HepG2 (cell line): ENCODE results near the gene ACOT6. TPM values are rescaled to one million over a fixed set of nuclear protein-coding genes. Genes with fewer than 3 reads are reported as not detected.

Experiments used
- ATAC-seq: fragments of 200-7000 bp; cut with Tn5 transposase; 3 replicates; pipeline ENCODE4 v1.9.1; 2020; ENCODE audit warnings: mild to moderate bottlenecking, moderate library complexity
- Bru-seq: library from RNA; stranded (reverse); fragments of 400-500 nt; gene quantifications from one replicate; lab custom pipeline; 2021; lab: Mats Ljungman, UMichigan
- BruChase-seq, 2 experiments: library from RNA; stranded (reverse); fragments of 400-500 nt; gene quantifications; one replicate each; lab custom pipeline; 2021; lab: Mats Ljungman, UMichigan
- BruUV-seq: library from RNA; stranded (reverse); fragments of 400-500 nt; replicated peaks from 2 replicates; lab custom pipeline; 2021; lab: Mats Ljungman, UMichigan
- CTCF ChIA-PET: fragments of 300-600 bp; formaldehyde crosslinking; extraction: SDS; loops from one replicate; lab custom pipeline; 2021; ENCODE audit warnings: low total read pairs, inconsistent platforms, low intra/inter-chr PET ratio; lab: Yijun Ruan, JAX
- POLR2A ChIA-PET: fragments of 350-600 bp; sonication (Branson Sonifier 250); formaldehyde crosslinking; loops from one replicate; lab custom pipeline; 2020; ENCODE audit warnings: antibody characterized with exemption, inconsistent platforms; lab: Yijun Ruan, JAX
- DNase-seq: peaks from one replicate; pipeline ENCODE4 v3.0.0-alpha.2; 2015; ENCODE audit warnings: low spot score
- FAIRE-seq: peaks from 3 replicates; lab custom pipeline; 2011; peaks lifted over from hg19 to GRCh38; lab: Jason Lieb, UNC
- H2AFZ ChIP-seq: one replicate; pipeline ENCODE4 v1.6.1; 2011; ENCODE audit warnings: low read length, inconsistent platforms
- H3K27ac ChIP-seq: fragments of 300-600 bp; 3 replicates; pipeline ENCODE4 v1.8.0; 2011; ENCODE audit warnings: mixed run types, mild to moderate bottlenecking, mixed read lengths, low read length, inconsistent platforms; ENCODE audit not compliant: insufficient read depth; ENCODE audit errors: extremely low read length
- H3K27me3 ChIP-seq, 2 experiments: fragments of 200-600 bp in 1 of 2; 2 replicates in 1 of 2; 3 replicates in 1 of 2; pipeline versions ENCODE4 v1.6.0 to v1.8.0; 2011; ENCODE audit warnings: low read length in 2 of 2, mild to moderate bottlenecking in 2 of 2, moderate library complexity in 2 of 2, inconsistent platforms in 1 of 2; ENCODE audit not compliant: insufficient read depth in 2 of 2, control insufficient read depth in 1 of 2
- H3K36me3 ChIP-seq, 2 experiments: fragments of 200-600 bp in 1 of 2; replicated peaks in 1 of 2; 2 replicates in 1 of 2; 3 replicates in 1 of 2; pipeline versions ENCODE4 v1.5.1 to v1.8.0; 2011; ENCODE audit warnings: low read length in 2 of 2, inconsistent platforms in 1 of 2; ENCODE audit not compliant: insufficient read depth in 2 of 2, control insufficient read depth in 1 of 2
- H3K4me1 ChIP-seq: 2 replicates; pipeline ENCODE4 v1.5.1; 2012; ENCODE audit warnings: low read length, inconsistent platforms; ENCODE audit not compliant: insufficient read depth
- H3K4me2 ChIP-seq: 2 replicates; pipeline ENCODE4 v1.6.0; 2011; ENCODE audit warnings: low read depth, low read length, inconsistent platforms
- H3K4me3 ChIP-seq, 3 experiments: fragments of 200-600 bp in 1 of 3; sonication (generic), shearing (Covaris generic) in 1 of 3; replicated peaks in 1 of 3; 2 replicates each; pipeline ENCODE4 v1.5.1; 2011 to 2016; ENCODE audit warnings: low read length in 3 of 3, inconsistent platforms in 2 of 3, low read depth in 2 of 3, mild to moderate bottlenecking in 2 of 3, control low read depth in 1 of 3, mixed read lengths in 1 of 3; ENCODE audit not compliant: insufficient read depth in 1 of 3
- H3K79me2 ChIP-seq: one replicate; pipeline ENCODE4 v1.6.1; 2011; ENCODE audit warnings: low read length, inconsistent platforms; ENCODE audit not compliant: insufficient read depth
- H3K9ac ChIP-seq: 2 replicates; pipeline ENCODE4 v1.6.0; 2011; ENCODE audit warnings: mild to moderate bottlenecking, low read depth, low read length, inconsistent platforms; ENCODE audit not compliant: insufficient read depth
- H3K9me3 ChIP-seq: 2 replicates; pipeline ENCODE4 v1.5.1; 2012; ENCODE audit warnings: mild to moderate bottlenecking, low read length
- H4K20me1 ChIP-seq: 2 replicates; pipeline ENCODE4 v1.6.0; 2011; ENCODE audit warnings: inconsistent platforms, mild to moderate bottlenecking, low read length, moderate library complexity; ENCODE audit not compliant: insufficient read depth
- AKAP8 ChIP-seq: sonication (generic); formaldehyde crosslinking; IDR thresholded peaks from 2 replicates; pipeline ENCODE4 v1.5.1; 2020; ENCODE audit warnings: mild to moderate bottlenecking, missing genetic modification reagents
- HIC2 ChIP-seq: sonication (generic); formaldehyde crosslinking; IDR thresholded peaks from 2 replicates; pipeline ENCODE4 v1.9.0; 2022; ENCODE audit warnings: low read depth, missing genetic modification reagents
- POLR2G ChIP-seq: fragments of 200-400 bp; formaldehyde crosslinking; IDR thresholded peaks from 2 replicates; pipeline ENCODE4 v1.6.1; 2018; ENCODE audit warnings: mild to moderate bottlenecking, low read depth, low read length, moderate library complexity
- ZNF160 ChIP-seq: sonication (generic); formaldehyde crosslinking; IDR thresholded peaks from 2 replicates; pipeline ENCODE4 v1.8.0; 2022; ENCODE audit warnings: mild to moderate bottlenecking, inconsistent platforms, missing genetic modification reagents
- ZNF33B ChIP-seq: sonication (generic); formaldehyde crosslinking; IDR thresholded peaks from 2 replicates; pipeline ENCODE4 v1.5.1; 2020; ENCODE audit warnings: mild to moderate bottlenecking, missing genetic modification reagents
- WGBS: methylation state at CpG from one replicate; pipeline ENCODE4 v1.1.6; 2017; ENCODE audit warnings: low lambda C conversion rate; 5-methylcytosine and 5-hydroxymethylcytosine counted together
- in situ Hi-C: cut with HindIII; loops from 2 replicates; pipeline ENCODE4 v1.10.0; 2017; ENCODE audit warnings: low pct_unique_long_range_greater_than_20kb; ENCODE audit not compliant: extremely low pct_ligation_motif_present
- intact Hi-C: fragments of 100-400 bp; cut with micrococcal nuclease; formaldehyde crosslinking; loops from one replicate; pipeline ENCODE4 v1.10.0; 2022; ENCODE audit not compliant: unreplicated experiment
- long read RNA-seq, 2 experiments: library from RNA in 1 of 2; library from polyadenylated mRNA in 1 of 2; stranded (forward) in 1 of 2; unstranded in 1 of 2; transcript quantifications; one replicate each; pipeline ENCODE4 v2.0.0, GENCODE V29; 2019 to 2022
- polyA minus RNA-seq, 3 experiments: library from RNA; depleted of rRNA, polyadenylated mRNA; stranded (reverse); fragments of >200 nt; gene quantifications; 2 replicates each; pipeline ENCODE4 v1.2.3, GENCODE V29; 2011; ENCODE audit warnings: low replicate concordance in 1 of 3
- polyA plus RNA-seq, 8 experiments: library from polyadenylated mRNA; depleted of rRNA in 3 of 8; stranded (reverse) in 7 of 8; unstranded in 1 of 8; fragments of >200 nt; fragmentation: Illumina TruSeq in 4 of 8; extraction: Trizol in 4 of 8; gene quantifications; 2 replicates each; pipeline versions ENCODE4 v1.2.1 to v1.2.3, GENCODE V29; 2011 to 2016; ENCODE audit warnings: low read depth in 4 of 8, missing spikeins in 1 of 8, mixed read lengths in 1 of 8; ENCODE audit not compliant: insufficient read depth in 1 of 8
- total RNA-seq, 5 experiments: library from RNA; depleted of rRNA; stranded (reverse); fragments of >200 nt; fragmentation: Illumina TruSeq; extraction: Trizol; gene quantifications; 2 replicates each; pipeline ENCODE4 v1.2.3, GENCODE V29; 2016; ENCODE audit warnings: low read depth in 1 of 5
- TF ChIP-seq, protein P1 (sequence below): sonication (generic); formaldehyde crosslinking; IDR thresholded peaks from 2 replicates; pipeline ENCODE4 v1.4.0; 2020; ENCODE audit warnings: missing genetic modification reagents

Gene ACOT6, protein sequence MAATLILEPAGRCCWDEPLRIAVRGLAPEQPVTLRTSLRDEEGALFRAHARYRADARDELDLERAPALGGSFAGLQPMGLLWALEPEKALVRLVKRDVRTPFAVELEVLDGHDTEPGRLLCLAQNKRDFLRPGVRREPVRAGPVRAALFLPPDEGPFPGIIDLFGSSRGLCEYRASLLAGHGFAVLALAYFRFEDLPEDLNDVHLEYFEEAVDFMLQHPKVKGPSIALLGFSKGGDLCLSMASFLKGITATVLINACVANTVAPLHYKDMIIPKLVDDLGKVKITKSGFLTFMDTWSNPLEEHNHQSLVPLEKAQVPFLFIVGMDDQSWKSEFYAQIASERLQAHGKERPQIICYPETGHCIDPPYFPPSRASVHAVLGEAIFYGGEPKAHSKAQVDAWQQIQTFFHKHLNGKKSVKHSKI
- total RNA-seq (2016; rRNA removed; fragmentation: Illumina TruSeq; extraction: Trizol) (0.27 TPM in 1 of 2 replicates, not detected in the other), polyA plus RNA-seq (2011; rRNA removed) (0.15 and 0.24 TPM in 2 replicates), polyA minus RNA-seq (2011; rRNA and poly(A)+ RNA removed; ENCODE audit: low replicate concordance) (0.12 and 0.28 TPM in 2 replicates), Bru-seq, nascent RNA (percentile 28 among the genes with signal in this experiment), BruChase-seq, experiment 1, labeled RNA remaining after a 6-hour chase (percentile 11 among the genes with signal in this experiment), BruChase-seq, experiment 2, labeled RNA remaining after a 2-hour chase (not detected)
- 0.20 TPM in 1 of 2 replicates, not detected in the other for total RNA-seq (2016; cell fraction: cytosol; rRNA removed; fragmentation: Illumina TruSeq; extraction: Trizol; ENCODE audit: low read depth)
- 0.19 TPM in 2 replicates for total RNA-seq (2016; cell fraction: insoluble cytoplasmic fraction; rRNA removed; fragmentation: Illumina TruSeq; extraction: Trizol)
- total RNA-seq (2016; cell fraction: membrane; rRNA removed; fragmentation: Illumina TruSeq; extraction: Trizol) = 0.21 and 0.31 TPM in 2 replicates
- not detected in 2 replicates for total RNA-seq (2016; cell fraction: nucleus; rRNA removed; fragmentation: Illumina TruSeq; extraction: Trizol)
- polyA plus RNA-seq (2011; cell fraction: cytosol; rRNA removed) = 0.05 and 0.21 TPM in 2 replicates
- polyA plus RNA-seq (2011; cell fraction: nucleus; rRNA removed) = not detected in 2 replicates
- polyA plus RNA-seq (2012) = not detected in 2 replicates
- 0.10 TPM in 1 of 2 replicates, not detected in the other for polyA plus RNA-seq (2016; cell fraction: cytosol; fragmentation: Illumina TruSeq; extraction: Trizol; ENCODE audit: low read depth)
- polyA plus RNA-seq (2016; cell fraction: insoluble cytoplasmic fraction; fragmentation: Illumina TruSeq; extraction: Trizol; ENCODE audit: low read depth) = not detected in 2 replicates
- 0.32 and 0.34 TPM in 2 replicates for polyA plus RNA-seq (2016; cell fraction: membrane; fragmentation: Illumina TruSeq; extraction: Trizol; ENCODE audit: low read depth)
- polyA plus RNA-seq (2016; cell fraction: nucleus; fragmentation: Illumina TruSeq; extraction: Trizol; ENCODE audit: insufficient read depth, low read depth) = not detected in 2 replicates
- polyA minus RNA-seq (2011; cell fraction: cytosol; rRNA and poly(A)+ RNA removed) = 0.70 TPM in 1 of 2 replicates, not detected in the other
- 0.50 TPM in 1 of 2 replicates, not detected in the other for polyA minus RNA-seq (2011; cell fraction: nucleus; rRNA and poly(A)+ RNA removed)
- long read RNA-seq, experiment 1 = 0 reads
- long read RNA-seq, experiment 2 = 0 reads

GRCh38 chr14:73612339-73613045 is at the start of gene ACOT6:
Gene ACOT6, plus strand, starts transcription at chr14:73612517. Its CDS starts 55 bp downstream, at chr14:73612572.
- no peaks in the 10 kb centered on the region for H3K79me2 ChIP-seq
- DNase-seq (peak; percentile 79), ATAC-seq (peak; percentile 90), FAIRE-seq (peak; percentile 81)
- ChIA-PET POLR2A (interaction anchor here (0.6 to 3.1 kb wide), 7 partner anchors 10 to 239 kb away, joined by 3 to 28 read pairs (median 5); partner anchors contain the start of genes ACOT1, ACOT2, PTGR2 and RIOX1), CTCF (no interaction called here)
- H3K36me3 ChIP-seq = no peaks in the 10 kb centered on the region
- H2AFZ ChIP-seq = no peak within 1 kb of the TSS
- H3K27me3 ChIP-seq = no peaks in the 10 kb centered on the region
- H3K4me3 ChIP-seq = peak within 1 kb of the TSS; percentile 61 to 78 (median 67)
- H3K9me3 ChIP-seq = no peaks in the 10 kb centered on the region
- H3K27ac ChIP-seq = peak within 1 kb of the TSS; percentile 70
- H3K9ac ChIP-seq = peak within 1 kb of the TSS; percentile 57
- peak within 1 kb of the TSS; percentile 74 for H3K4me2 ChIP-seq
- H4K20me1 ChIP-seq = no peaks in the 10 kb centered on the region
- peaks cover 57% of the 10 kb centered on the region for H3K4me1 ChIP-seq
- in situ Hi-C loops (no loop called here), intact Hi-C loops (no loop called here)
- BruUV-seq = no TSS peak
- under 1% methylated on average over 23 of the region's 84 CpGs for WGBS
- peak; percentile 81 for TF ChIP-seq POLR2G
- no peak; the same call in 1 of the 2 replicates for TF ChIP-seq ZNF33B (CRISPR knock-in tag)
- no peak for TF ChIP-seq ZNF160 (CRISPR knock-in tag)
- TF ChIP-seq HIC2 = no peak; the same call in 1 of the 2 replicates
- TF ChIP-seq, protein P1, sequence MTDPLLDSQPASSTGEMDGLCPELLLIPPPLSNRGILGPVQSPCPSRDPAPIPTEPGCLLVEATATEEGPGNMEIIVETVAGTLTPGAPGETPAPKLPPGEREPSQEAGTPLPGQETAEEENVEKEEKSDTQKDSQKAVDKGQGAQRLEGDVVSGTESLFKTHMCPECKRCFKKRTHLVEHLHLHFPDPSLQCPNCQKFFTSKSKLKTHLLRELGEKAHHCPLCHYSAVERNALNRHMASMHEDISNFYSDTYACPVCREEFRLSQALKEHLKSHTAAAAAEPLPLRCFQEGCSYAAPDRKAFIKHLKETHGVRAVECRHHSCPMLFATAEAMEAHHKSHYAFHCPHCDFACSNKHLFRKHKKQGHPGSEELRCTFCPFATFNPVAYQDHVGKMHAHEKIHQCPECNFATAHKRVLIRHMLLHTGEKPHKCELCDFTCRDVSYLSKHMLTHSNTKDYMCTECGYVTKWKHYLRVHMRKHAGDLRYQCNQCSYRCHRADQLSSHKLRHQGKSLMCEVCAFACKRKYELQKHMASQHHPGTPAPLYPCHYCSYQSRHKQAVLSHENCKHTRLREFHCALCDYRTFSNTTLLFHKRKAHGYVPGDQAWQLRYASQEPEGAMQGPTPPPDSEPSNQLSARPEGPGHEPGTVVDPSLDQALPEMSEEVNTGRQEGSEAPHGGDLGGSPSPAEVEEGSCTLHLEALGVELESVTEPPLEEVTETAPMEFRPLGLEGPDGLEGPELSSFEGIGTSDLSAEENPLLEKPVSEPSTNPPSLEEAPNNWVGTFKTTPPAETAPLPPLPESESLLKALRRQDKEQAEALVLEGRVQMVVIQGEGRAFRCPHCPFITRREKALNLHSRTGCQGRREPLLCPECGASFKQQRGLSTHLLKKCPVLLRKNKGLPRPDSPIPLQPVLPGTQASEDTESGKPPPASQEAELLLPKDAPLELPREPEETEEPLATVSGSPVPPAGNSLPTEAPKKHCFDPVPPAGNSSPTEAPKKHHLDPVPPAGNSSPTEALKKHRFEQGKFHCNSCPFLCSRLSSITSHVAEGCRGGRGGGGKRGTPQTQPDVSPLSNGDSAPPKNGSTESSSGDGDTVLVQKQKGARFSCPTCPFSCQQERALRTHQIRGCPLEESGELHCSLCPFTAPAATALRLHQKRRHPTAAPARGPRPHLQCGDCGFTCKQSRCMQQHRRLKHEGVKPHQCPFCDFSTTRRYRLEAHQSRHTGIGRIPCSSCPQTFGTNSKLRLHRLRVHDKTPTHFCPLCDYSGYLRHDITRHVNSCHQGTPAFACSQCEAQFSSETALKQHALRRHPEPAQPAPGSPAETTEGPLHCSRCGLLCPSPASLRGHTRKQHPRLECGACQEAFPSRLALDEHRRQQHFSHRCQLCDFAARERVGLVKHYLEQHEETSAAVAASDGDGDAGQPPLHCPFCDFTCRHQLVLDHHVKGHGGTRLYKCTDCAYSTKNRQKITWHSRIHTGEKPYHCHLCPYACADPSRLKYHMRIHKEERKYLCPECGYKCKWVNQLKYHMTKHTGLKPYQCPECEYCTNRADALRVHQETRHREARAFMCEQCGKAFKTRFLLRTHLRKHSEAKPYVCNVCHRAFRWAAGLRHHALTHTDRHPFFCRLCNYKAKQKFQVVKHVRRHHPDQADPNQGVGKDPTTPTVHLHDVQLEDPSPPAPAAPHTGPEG (CRISPR knock-in tag) = peak; percentile 96
- TF ChIP-seq AKAP8 (CRISPR knock-in tag) = no peak
